Fibroblast of skin of right biceps (primary cell): ENCODE data around the gene ACSS1.

Source experiments
- DNase-seq: peaks from one replicate; pipeline ENCODE4 v3.0.0-alpha.2; 2013

The ACSS1 gene

GRCh38 chr20:25030649-25031207 is 27.2 kb downstream of the ACSS1 start:
- DNase-seq = no peak

- DNase-seq = no peak
Observed at GRCh38 chr20:25030007-25030648, 27.8 kb downstream of the ACSS1 start.

GRCh38 chr20:25025986-25026605 is 31.8 kb downstream of the ACSS1 start:
- no peak for DNase-seq

GRCh38 chr20:25025091-25025861 is 32.7 kb downstream of the ACSS1 start:
- no peak for DNase-seq

- no peak for DNase-seq
Observed at GRCh38 chr20:25024171-25024570, 33.8 kb downstream of the ACSS1 start.

GRCh38 chr20:25023356-25023755 is 34.6 kb downstream of the ACSS1 start:
- no peak for DNase-seq

- no peak for DNase-seq
Observed at GRCh38 chr20:25022680-25023079, 35.3 kb downstream of the ACSS1 start.

- DNase-seq = no peak
Observed at GRCh38 chr20:25021336-25021735, 36.6 kb downstream of the ACSS1 start.

- DNase-seq = no peak
Observed at GRCh38 chr20:25020901-25021301, 37.0 kb downstream of the ACSS1 start.

GRCh38 chr20:25020345-25020744 is 37.6 kb downstream of the ACSS1 start:
- DNase-seq = no peak

- DNase-seq = no peak
Observed at GRCh38 chr20:25019381-25020155, 38.4 kb downstream of the ACSS1 start.

- DNase-seq = no peak
Observed at GRCh38 chr20:25018841-25019240, 39.1 kb downstream of the ACSS1 start.

- DNase-seq = no peak
Observed at GRCh38 chr20:25018425-25018824, 39.5 kb downstream of the ACSS1 start.

- DNase-seq = no peak
Observed at GRCh38 chr20:25017257-25017803, 40.6 kb downstream of the ACSS1 start.

- DNase-seq = no peak
Observed at GRCh38 chr20:25016471-25016870, 41.5 kb downstream of the ACSS1 start.

- no peak for DNase-seq
Observed at GRCh38 chr20:25015986-25016385, 42.0 kb downstream of the ACSS1 start.

- DNase-seq = no peak
Observed at GRCh38 chr20:25014816-25015215, 43.1 kb downstream of the ACSS1 start.

- DNase-seq = no peak
Observed at GRCh38 chr20:25013478-25014380, 44.2 kb downstream of the ACSS1 start.

- no peak for DNase-seq
Observed at GRCh38 chr20:25012616-25013189, 45.2 kb downstream of the ACSS1 start.

- DNase-seq = no peak
Observed at GRCh38 chr20:25011831-25012241, 46.1 kb downstream of the ACSS1 start.

GRCh38 chr20:25011261-25011660 is 46.7 kb downstream of the ACSS1 start:
- DNase-seq = no peak
